ENCODE data around the gene CHDH.
A peak's percentile ranks its signal among the peaks of the same experiment; 100 is the strongest.

CHDH gene

DNA sequence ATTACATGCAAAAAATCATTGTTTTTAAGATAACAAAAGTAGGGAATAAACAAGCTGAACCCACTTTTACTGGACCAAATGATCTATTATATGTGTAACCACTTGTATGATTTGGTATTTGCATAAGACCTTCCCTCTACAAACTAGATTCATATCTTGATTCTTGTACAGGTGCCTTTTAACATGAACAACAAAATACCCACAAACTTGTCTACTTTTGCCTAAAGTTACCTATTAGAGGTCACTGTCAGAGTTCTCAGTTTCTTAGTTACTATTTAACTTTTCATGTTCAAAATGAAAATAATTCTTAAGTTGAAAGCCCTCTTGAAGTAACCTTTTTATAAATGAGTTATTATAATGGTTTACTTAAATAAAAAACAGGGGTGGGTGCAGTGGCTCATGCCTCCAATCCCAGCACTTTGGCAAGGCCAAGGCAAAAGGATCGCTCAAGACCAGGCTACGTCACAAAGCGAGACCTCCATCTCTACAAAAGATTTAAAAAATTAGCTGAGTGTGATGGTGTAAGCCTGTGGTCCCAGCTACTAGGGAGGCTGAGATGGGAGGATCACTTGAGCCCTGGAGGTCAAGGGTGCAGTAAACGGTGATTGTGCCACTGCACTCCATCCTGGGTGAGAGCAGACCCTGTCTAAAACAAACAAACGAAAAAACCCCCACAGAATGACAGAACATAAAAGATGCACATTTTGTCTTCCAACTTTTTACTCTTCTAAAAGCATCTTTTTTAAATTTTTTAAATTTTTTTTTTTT, 19.7 kb upstream of the CHDH start:
- H3K27me3 Mint-ChIP-seq (ENCODE audit: low read depth), result no peaks in the 10 kb centered on the region
- no peaks in the 10 kb centered on the region for H3K9me3 Mint-ChIP-seq
- H3K27ac Mint-ChIP-seq, result no peak overlapping the region
- H3K4me3 Mint-ChIP-seq, result no peak overlapping the region
- H3K4me1 Mint-ChIP-seq (ENCODE audit: low read depth), result no peaks in the 10 kb centered on the region
- peaks cover 34% of the 10 kb centered on the region for H3K36me3 Mint-ChIP-seq (ENCODE audit: low read depth)

DNA sequence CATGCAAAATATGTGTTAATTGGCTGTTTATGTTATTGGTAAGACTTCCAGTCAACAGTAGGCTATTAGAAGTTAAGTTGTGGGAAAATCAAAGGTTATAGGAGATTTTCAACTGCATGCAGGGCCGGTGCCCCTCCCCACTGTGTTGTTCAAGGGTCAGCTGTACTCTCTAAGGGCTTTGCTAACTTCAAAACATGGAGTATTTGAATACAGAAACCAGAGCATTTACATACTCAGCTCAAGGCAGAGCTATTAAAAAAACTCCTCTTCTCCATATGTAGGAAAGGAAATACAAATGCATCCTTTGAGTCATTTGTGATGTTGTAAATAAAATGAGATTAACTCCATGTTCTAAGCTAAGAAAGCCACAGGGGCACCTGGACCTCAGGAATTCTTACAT, 16.9 kb upstream of the CHDH start:
- H3K4me1 Mint-ChIP-seq (ENCODE audit: low read depth), result no peaks in the 10 kb centered on the region
- H3K9me3 Mint-ChIP-seq, result no peaks in the 10 kb centered on the region
- H3K4me3 Mint-ChIP-seq, result no peak overlapping the region
- peaks cover 27% of the 10 kb centered on the region for H3K36me3 Mint-ChIP-seq (ENCODE audit: low read depth)
- H3K27me3 Mint-ChIP-seq (ENCODE audit: low read depth), result no peaks in the 10 kb centered on the region
- H3K27ac Mint-ChIP-seq, result no peak overlapping the region

DNA sequence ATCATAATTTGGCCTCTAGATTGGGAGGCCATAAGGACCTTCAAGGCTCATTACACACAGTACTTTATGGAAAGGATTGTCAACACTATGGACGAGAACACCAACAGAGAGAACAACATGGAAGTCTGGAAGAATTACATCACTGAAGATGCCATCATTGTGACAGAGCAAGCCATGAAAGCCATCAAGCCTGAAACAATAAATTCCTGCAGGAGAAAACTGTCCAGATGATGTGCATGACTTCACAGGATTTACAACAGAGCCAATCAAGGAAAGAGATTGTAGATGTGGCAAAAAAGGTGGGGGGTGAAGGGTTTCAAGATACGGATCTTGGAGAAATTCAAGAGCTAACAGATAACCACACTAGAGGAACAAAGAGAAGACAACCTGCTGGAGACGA, 16.0 kb upstream of the CHDH start:
- Mint-ChIP-seq H3K4me3 (no peak overlapping the region), H3K4me1 (ENCODE audit: low read depth) (peaks cover 3% of the 10 kb centered on the region)

DNA sequence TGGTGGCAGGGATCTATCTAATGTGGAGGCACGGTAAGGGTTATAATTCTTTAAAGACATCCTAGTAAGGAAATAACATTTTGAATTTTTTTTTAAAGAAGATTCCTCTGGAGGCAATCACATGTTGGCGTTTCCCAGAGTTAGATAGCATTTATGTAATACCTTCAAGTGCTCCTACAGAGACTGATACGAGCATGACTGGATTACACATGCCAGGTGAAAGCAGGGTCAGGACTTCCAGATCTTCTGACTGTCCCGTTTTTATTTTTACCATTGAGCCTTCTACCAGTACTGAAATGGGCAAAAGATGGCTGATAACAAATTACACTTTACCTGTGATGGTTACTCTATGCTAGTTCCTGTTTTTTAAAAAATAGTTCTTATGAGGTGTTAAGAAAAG, 14.0 kb upstream of the CHDH start:
- Mint-ChIP-seq H3K9me3 (no peaks in the 10 kb centered on the region), H3K36me3 (ENCODE audit: low read depth) (peaks cover 19% of the 10 kb centered on the region), H3K27me3 (ENCODE audit: low read depth) (no peaks in the 10 kb centered on the region), H3K4me1 (ENCODE audit: low read depth) (peaks cover 4% of the 10 kb centered on the region), H3K27ac (no peak overlapping the region), H3K4me3 (no peak overlapping the region)

More for the DNA sequence above, 16.0 kb upstream of the CHDH start:
- Mint-ChIP-seq H3K9me3 (no peaks in the 10 kb centered on the region), H3K36me3 (ENCODE audit: low read depth) (peaks cover 21% of the 10 kb centered on the region), H3K27ac (no peak overlapping the region), H3K27me3 (ENCODE audit: low read depth) (no peaks in the 10 kb centered on the region)

DNA sequence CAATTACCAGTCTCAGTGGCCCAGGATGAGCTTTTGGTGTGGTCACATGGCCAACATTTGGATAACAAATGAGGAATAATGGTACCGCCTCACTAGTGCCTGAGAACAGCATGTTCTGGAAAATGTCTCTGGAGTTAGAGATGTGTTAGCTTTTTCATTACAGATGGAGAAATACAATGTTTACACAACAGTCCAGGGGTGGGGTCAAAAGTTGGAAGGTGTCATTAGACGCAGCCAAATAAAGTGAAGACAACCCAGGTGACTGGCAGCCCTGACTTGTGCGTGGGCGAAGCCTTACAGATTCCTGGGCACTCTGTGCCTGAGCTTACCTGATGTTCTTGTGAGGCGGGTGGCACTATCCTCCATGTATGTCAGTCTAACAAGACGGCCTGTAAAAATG, 13.0 kb upstream of the CHDH start:
- no peaks in the 10 kb centered on the region for H3K9me3 Mint-ChIP-seq
- H3K27ac Mint-ChIP-seq, result no peak overlapping the region
- H3K36me3 Mint-ChIP-seq (ENCODE audit: low read depth), result peaks cover 13% of the 10 kb centered on the region
- no peak overlapping the region for H3K4me3 Mint-ChIP-seq
- peaks cover 4% of the 10 kb centered on the region for H3K4me1 Mint-ChIP-seq (ENCODE audit: low read depth)
- no peaks in the 10 kb centered on the region for H3K27me3 Mint-ChIP-seq (ENCODE audit: low read depth)

DNA sequence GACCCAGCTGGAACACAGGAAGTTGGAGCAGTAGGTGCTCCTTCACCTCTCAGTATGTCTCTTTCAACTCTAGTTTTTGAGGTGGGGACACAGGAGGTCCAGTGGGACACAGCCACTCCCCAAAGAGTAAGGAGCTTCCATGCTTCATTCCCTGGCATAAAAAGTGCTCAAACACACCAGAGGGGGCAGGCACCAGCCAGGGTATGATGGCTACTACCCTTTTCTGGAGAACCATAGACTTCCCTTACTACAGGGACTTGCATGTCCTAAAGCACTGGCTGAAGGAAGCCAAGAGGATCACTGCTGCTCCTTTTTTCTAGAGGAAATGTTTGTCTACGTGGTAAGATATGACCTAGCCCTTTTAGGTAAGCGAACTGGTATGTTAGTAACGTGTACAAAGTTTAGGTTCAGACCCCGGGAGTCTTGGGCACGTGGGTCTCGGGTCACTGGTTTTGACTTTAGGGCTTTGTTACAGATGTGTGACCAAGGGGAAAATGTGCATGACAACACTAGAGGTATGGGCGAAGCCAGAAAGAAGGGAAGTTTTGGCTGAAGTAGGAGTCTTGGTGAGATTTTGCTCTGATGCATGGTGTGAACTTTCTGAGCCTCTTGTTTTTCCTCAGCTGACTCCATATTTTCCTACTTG, 12.0 kb upstream of the CHDH start:
- H3K36me3 Mint-ChIP-seq (ENCODE audit: low read depth), result peaks cover 13% of the 10 kb centered on the region
- H3K4me3 Mint-ChIP-seq, result no peak overlapping the region
- H3K4me1 Mint-ChIP-seq (ENCODE audit: low read depth), result peaks cover 4% of the 10 kb centered on the region
- H3K27me3 Mint-ChIP-seq (ENCODE audit: low read depth), result no peaks in the 10 kb centered on the region
- no peak overlapping the region for H3K27ac Mint-ChIP-seq
- H3K9me3 Mint-ChIP-seq, result no peaks in the 10 kb centered on the region

DNA sequence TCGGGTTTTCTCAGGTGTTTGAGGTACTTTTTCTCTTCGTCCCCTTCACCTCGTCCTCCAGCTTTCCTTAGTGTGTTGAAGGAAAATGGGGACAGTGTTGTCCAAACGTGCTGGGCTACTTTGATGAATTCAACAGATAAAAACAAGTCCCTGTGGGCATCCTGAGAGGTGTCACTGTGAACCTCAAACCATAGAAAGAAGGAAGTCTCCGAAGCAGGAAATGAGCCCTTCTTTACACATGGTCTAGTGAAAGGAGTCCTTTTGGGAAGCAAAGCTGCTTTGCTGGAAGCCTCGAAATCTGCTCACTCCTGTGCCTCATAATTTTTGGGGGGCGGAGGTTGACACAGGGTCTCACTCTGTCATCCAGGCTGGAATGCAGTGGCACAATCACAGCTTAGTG, 10.7 kb upstream of the CHDH start:
- Mint-ChIP-seq H3K4me1 (ENCODE audit: low read depth) (peaks cover 4% of the 10 kb centered on the region), H3K9me3 (no peaks in the 10 kb centered on the region), H3K4me3 (no peak overlapping the region), H3K27me3 (ENCODE audit: low read depth) (no peaks in the 10 kb centered on the region), H3K27ac (no peak overlapping the region), H3K36me3 (ENCODE audit: low read depth) (peaks cover 8% of the 10 kb centered on the region)

DNA sequence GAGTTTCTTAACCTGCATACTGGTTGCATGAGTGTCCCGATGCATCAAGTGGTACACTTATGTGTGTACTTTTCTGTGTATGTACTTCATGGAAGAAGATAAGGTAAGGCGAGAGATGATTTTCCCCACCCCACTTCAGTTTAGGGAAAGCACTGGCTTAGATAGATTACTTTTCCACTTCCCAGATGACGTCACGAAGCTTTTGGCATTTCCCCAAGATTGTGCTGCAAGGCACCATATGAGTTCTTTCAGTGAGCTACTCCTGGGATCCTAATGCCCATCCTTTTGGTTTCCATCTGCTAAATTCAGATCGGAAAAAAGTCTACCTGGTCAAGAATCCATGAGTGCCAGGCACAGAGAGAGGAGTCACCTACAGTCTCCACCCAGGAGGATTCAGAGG, 4.7 kb upstream of the CHDH start:
- Mint-ChIP-seq H3K4me1 (ENCODE audit: low read depth) (no peaks in the 10 kb centered on the region), H3K9me3 (no peaks in the 10 kb centered on the region), H3K4me3 (no peak overlapping the region), H3K27ac (no peak overlapping the region), H3K36me3 (ENCODE audit: low read depth) (no peaks in the 10 kb centered on the region), H3K27me3 (ENCODE audit: low read depth) (peaks cover 35% of the 10 kb centered on the region)

DNA sequence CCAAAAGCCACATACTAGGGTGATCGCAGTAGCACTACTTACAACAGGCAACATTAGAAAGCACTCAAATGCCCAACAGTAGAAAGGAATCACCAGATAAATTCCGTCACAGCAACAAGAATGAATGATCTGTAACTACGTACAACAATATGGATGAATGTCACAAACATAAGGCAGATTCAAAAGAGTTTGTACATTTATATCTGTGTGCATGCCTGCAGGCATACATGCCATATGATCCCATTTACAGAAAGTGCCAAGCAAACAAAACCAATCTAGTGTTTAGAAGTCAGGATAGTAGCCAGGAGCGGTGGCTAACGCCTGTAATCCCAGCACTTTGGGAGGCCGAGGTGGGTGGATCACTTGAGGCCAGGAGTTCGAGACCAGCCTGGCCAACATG, 3.7 kb upstream of the CHDH start:
- Mint-ChIP-seq H3K4me3 (no peak overlapping the region), H3K9me3 (no peaks in the 10 kb centered on the region), H3K27ac (no peak overlapping the region), H3K4me1 (ENCODE audit: low read depth) (no peaks in the 10 kb centered on the region), H3K27me3 (ENCODE audit: low read depth) (peaks cover 44% of the 10 kb centered on the region), H3K36me3 (ENCODE audit: low read depth) (no peaks in the 10 kb centered on the region)

DNA sequence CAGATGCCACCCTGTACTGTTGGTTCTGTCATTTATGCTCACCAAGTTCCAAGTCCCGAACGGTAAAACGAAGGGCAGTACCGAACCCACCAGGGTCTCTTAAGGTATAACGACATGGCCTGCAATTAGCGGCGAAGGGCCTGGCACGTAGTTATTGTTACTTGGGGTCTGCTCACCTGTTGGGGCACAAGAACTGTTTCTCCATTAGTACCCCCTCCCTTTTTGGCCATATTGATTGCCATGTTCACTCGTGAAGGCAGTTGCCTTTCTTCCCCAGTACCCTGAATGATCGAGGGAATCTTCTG, 584 bp upstream of the CHDH start:
- peaks cover 67% of the 10 kb centered on the region for H3K27me3 Mint-ChIP-seq (ENCODE audit: low read depth)
- no peak overlapping the region for H3K27ac Mint-ChIP-seq

DNA sequence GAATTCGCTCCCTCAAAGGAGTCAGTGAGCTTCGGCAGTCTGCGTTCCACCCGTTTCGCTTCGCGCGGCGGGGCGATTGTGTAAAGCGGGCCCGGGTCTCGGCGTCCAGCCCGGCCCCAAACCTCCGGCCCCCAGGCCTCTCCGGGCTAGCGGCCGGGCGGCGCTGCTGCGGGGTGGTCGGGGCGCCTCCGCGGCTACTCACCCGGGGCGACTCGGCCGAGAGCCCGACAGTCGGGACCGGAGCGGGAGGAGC, 412 bp downstream of the CHDH start:
- Mint-ChIP-seq H3K9me3 (no peaks in the 10 kb centered on the region), H3K4me1 (ENCODE audit: low read depth) (no peaks in the 10 kb centered on the region), H3K27ac (no peak overlapping the region), H3K4me3 (peak overlapping the region; percentile 17), H3K36me3 (ENCODE audit: low read depth) (no peaks in the 10 kb centered on the region), H3K27me3 (ENCODE audit: low read depth) (peaks cover 64% of the 10 kb centered on the region)

More for the DNA sequence above, 584 bp upstream of the CHDH start:
- no peaks in the 10 kb centered on the region for H3K4me1 Mint-ChIP-seq (ENCODE audit: low read depth)
- H3K4me3 Mint-ChIP-seq, result peak overlapping the region; percentile 63
- no peaks in the 10 kb centered on the region for H3K9me3 Mint-ChIP-seq
- no peaks in the 10 kb centered on the region for H3K36me3 Mint-ChIP-seq (ENCODE audit: low read depth)

DNA sequence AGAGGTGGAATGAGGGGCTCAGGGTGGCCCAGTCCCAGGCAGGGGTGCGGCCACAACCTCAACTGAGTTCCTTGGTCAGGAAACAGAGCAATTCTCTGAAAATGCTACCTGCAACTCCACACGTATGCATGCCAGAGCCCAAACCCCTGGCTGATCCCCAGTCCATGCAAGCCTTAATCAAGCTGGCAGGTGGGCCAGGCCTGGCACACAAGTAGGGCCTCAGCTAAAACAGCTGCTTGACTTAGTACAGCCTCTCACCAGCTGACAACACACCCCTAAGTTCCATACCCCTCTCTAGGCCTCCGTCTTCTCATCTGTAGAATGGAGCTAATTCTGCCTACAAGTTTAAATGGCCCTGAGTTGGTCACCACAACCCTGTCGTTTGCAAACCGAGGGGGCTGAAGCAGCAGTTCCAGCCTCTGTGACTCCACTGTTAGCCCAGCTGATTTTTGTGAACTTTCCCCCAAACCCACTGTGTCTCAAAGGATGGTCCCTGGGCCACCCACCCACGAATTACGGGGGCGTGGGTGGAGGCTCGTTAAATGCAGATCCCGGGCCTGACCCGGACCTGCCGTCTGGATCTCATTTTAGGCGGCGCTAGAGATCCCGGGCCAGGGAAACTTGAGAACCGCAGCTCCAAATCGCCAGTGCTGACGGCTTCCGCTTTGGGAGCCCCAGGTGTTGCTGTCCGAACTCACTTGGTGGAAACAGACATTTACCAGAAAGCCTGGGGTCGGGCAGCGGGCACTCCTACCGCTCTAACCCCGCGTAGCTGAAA, 927 bp downstream of the CHDH start:
- H3K36me3 Mint-ChIP-seq (ENCODE audit: low read depth), result no peaks in the 10 kb centered on the region
- peak overlapping the region; percentile 58 for H3K4me3 Mint-ChIP-seq
- H3K4me1 Mint-ChIP-seq (ENCODE audit: low read depth), result no peaks in the 10 kb centered on the region
- no peak overlapping the region for H3K27ac Mint-ChIP-seq
- H3K9me3 Mint-ChIP-seq, result no peaks in the 10 kb centered on the region
- H3K27me3 Mint-ChIP-seq (ENCODE audit: low read depth), result peaks cover 69% of the 10 kb centered on the region

DNA sequence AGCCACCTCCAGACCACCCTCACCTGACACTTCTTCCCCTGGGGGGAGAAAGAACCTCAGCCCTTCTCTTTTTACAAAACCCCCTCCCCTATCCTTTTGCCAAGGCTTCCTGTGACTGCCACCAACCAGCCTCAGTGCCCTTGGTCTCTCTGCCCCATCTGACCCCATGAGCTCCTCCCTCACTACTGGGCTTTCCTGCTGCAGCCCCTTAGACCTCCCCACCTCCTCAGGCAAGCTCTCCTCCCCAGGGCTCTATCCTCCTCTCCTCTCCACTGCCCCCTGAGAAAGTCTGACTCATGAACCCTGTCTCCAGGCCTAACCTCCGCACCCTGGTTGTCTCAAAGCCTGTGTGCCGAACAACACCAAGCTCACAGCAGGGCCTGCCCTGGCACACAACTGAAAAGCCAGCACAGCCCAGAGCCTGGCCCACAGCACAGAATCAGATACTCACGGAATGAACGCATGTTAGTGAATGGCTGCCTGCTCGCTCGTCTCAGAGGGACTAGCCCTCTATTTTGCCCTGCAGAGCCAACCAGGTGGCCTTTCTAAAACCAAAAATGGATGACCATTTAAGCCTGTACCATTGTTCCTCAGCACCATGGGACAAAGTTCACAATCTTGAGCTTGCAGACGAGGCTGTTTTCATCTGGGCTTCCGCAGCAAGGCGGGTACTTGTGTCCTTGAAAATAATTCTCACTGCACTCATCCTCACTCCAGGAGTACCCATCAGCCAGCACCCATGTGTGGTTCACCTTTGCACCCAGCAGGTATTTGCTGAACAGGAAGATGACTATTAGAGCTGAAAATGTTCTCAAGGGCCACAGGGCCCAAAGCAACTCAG, 1.7 kb downstream of the CHDH start:
- Mint-ChIP-seq H3K4me3 (no peak overlapping the region), H3K27me3 (ENCODE audit: low read depth) (peaks cover 74% of the 10 kb centered on the region), H3K4me1 (ENCODE audit: low read depth) (no peaks in the 10 kb centered on the region), H3K27ac (no peak overlapping the region), H3K36me3 (ENCODE audit: low read depth) (no peaks in the 10 kb centered on the region), H3K9me3 (no peaks in the 10 kb centered on the region)

DNA sequence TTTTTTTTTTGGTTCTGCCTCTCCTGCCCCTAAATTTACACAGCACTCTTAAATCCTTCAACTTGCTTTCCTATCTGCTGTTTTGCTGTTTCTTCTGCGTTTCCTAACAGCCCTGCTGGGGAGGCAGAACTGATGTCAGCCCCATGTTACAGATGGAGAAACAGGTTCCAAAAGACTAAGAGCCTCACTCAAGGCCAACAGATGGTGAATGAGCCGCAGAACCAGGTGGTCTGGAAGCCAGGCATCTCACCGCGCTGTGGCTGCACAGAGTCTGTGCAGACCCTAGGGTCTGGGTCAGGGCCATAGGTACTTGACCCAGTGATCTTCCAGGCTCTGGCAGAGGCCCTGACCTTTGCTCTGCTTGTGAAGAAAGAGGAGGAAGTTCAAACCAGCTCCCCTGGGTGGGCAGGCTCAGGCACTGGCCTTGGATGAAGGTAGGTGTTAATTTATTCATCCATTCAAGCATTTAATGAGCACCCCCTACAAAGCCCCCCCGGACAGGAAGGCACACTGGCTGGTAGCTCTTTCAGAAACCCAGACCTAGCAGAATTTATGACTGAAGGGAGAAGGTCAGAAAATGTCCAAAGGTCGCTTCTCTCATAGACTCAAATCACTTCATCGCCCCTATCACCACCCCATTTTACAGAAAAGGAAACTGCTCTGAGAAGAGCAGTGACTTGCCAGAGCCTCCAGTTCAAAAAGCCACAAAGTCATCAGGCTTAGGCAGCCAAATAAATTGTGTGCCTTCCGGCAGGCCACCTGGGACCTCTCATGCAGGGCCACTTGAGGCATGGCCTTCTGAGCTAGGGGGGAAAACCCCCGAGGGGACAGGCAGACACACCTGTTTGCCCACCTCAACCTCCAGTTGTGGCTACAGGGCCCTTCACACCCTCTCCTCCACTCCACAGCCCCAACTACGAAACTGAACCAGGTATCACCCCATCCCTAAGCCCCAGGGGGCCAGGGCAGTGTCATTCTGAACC, 2.7 kb downstream of the CHDH start:
- no peak overlapping the region for H3K27ac Mint-ChIP-seq
- H3K9me3 Mint-ChIP-seq, result no peaks in the 10 kb centered on the region
- H3K27me3 Mint-ChIP-seq (ENCODE audit: low read depth), result peaks cover 72% of the 10 kb centered on the region
- no peak overlapping the region for H3K4me3 Mint-ChIP-seq
- no peaks in the 10 kb centered on the region for H3K36me3 Mint-ChIP-seq (ENCODE audit: low read depth)
- H3K4me1 Mint-ChIP-seq (ENCODE audit: low read depth), result no peaks in the 10 kb centered on the region
